Omental fat pad (tissue), 4 donors: ENCODE data around the gene SCFD1. TPM values are rescaled to one million over a fixed set of nuclear protein-coding genes. Genes with fewer than 3 reads are reported as not detected.

Experiments used
- ATAC-seq: fragments of 150-250 bp; one replicate; pipeline ENCODE4 v1.9.1; 2016; ENCODE audit warnings: mild to moderate bottlenecking, moderate library complexity; ENCODE audit not compliant: low FRiP score
- DNase-seq: peaks from one replicate; pipeline ENCODE4 v3.0.0-alpha.2; 2019; ENCODE audit warnings: low spot score
- total RNA-seq, 4 donors: library from RNA; depleted of rRNA; stranded (reverse); fragments of >200 nt; gene quantifications; one replicate each; pipeline ENCODE4 v1.1.0, GENCODE V29; 2016
- TF ChIP-seq, protein P1 (sequence below), 3 donors: fragments of 450-650 bp; IDR thresholded peaks; one replicate each; pipeline ENCODE4 v1.5.1; 2016 to 2017; ENCODE audit warnings: antibody characterized with exemption in 3 of 3, mild to moderate bottlenecking in 3 of 3, moderate library complexity in 2 of 3

The SCFD1 gene
- total RNA-seq, 4 donors from 2014 or later: 50.9 to 102 (median 54.8) TPM

GRCh38 chr14:30770376-30770775 is 148.3 kb downstream of the SCFD1 start:
- ATAC-seq (no peak), DNase-seq (no peak)
- TF ChIP-seq, protein P1, sequence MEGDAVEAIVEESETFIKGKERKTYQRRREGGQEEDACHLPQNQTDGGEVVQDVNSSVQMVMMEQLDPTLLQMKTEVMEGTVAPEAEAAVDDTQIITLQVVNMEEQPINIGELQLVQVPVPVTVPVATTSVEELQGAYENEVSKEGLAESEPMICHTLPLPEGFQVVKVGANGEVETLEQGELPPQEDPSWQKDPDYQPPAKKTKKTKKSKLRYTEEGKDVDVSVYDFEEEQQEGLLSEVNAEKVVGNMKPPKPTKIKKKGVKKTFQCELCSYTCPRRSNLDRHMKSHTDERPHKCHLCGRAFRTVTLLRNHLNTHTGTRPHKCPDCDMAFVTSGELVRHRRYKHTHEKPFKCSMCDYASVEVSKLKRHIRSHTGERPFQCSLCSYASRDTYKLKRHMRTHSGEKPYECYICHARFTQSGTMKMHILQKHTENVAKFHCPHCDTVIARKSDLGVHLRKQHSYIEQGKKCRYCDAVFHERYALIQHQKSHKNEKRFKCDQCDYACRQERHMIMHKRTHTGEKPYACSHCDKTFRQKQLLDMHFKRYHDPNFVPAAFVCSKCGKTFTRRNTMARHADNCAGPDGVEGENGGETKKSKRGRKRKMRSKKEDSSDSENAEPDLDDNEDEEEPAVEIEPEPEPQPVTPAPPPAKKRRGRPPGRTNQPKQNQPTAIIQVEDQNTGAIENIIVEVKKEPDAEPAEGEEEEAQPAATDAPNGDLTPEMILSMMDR (IDR thresholded peaks at IDR 0.05): no peak

DNA sequence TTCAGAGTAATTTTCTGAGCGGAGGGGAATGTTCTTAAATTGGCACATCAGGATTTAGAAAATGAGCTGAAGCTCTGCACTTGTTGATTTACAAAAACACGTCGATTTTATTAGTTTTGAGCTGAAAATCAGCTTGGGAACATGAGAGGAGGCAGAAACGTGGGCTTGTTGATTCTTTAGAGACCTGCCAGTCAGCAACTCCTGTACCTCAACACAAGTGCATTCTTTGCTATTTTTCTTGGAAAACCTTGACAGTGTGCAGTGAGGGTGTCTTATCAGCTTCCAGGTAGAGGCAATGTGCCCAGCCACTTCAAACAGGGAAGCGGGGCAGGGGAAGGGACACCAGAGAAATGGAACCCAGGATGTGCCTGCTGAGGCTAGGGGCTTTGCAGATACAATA is 149.5 kb downstream of the SCFD1 start:
- DNase-seq (no peak), ATAC-seq (no peak)
- TF ChIP-seq, protein P1 (IDR thresholded peaks at IDR 0.05): no peak

DNA sequence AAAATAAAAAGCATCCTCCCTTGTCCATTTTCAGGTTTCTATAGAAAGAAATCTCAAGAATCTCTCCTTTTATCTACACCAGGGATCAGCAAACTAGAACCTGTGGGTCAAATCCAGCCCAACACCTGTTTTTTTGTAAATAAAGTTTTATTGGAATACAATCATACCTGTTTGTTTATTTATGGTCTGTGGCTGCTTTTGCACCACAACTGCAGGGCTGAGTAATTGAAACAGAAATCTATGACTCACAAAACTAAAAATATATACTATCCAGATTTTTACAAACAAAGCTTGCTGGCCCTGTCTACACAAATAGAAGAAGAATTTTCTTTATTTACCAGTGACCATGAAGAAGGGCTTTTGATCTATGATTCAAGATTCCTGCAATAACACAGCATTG is 157.1 kb downstream of the SCFD1 start:
- TF ChIP-seq, protein P1 (IDR thresholded peaks at IDR 0.05): no peak
- DNase-seq: no peak
- ATAC-seq: no peak

Other genes with a start within 250 kb of the SCFD1 start
- gene G2E3, start 63.2 kb upstream of the SCFD1 start, total RNA-seq: 10 to 100 TPM in 2 of 4 donors, 1 to 10 TPM in 2; 7.8 to 16.4 (median 9.8) TPM